Activated CD4-positive, alpha-beta T cell treated with anti-CD3 and anti-CD28 coated beads, Interleukin-2, amount 50 U/mL, for 1 hour (primary cell): Measurements from ENCODE around the gene ITPRIP.
A peak's percentile ranks its signal among the peaks of the same experiment; 100 is the strongest.

Experiments used
- DNase-seq: peaks from one replicate; pipeline ENCODE4 v3.0.0-alpha.2; 2020

The ITPRIP gene

DNA sequence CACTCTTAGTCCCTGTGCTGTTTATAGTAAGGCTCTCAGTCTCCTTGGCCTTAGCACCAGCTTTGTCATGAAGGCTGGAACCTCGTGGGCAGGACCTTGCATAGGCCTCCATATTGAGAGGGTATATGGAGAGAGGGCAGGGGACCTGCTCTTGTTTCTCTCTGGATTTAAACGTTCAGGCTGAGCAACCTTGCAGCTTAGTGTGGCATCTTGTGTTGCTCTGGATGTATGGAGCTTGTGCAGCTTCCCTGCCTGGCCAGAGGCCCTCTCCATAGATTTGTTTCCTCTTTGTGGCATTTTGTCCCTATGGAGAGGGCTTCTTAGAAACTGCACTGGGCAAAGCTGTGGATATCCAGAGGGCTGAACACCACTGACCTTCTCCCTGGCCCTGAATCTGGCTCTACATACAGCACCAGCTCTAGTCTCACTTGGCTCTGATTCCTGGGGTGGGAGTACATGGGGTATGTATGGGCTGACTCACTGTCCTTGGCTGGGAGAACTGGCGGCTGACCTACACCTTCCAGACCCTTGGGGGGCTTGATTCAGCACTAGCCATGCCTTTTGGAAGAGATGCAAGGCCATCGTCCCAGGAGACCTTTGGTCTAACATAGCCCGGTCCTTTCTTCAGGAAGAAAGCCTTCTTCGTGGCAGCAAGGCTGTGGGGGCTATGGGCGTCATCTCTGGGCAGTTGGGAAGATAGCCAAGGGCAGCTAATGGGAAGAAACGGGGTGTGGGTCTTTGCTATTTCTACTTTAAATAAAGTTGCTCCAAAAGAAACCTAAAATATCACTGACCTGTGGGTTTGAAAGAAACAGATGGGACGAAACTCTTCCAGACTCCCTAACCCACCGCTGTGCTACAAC, 30.5 kb downstream of the ITPRIP start:
- no peak for DNase-seq

DNA sequence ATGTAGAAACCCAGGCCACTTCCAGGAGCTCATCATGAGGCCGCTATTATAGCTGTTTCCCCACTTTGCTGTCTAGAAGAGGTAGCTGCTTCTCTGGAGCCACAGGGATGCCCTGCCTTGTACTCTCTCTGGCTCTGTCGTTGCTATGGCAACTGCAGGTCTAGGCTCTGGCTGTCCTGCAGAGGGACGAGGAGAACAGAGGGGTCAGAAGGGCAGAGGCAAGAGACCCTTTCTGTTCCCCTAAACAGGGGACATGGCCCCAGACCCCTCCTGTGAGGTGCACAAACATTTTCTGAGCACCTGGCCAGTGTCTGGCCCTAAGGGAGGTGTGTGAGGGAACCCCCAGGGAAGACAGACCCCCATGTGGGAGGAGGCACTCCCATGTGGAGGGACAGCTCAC, 31.4 kb downstream of the ITPRIP start:
- no peak for DNase-seq

DNA sequence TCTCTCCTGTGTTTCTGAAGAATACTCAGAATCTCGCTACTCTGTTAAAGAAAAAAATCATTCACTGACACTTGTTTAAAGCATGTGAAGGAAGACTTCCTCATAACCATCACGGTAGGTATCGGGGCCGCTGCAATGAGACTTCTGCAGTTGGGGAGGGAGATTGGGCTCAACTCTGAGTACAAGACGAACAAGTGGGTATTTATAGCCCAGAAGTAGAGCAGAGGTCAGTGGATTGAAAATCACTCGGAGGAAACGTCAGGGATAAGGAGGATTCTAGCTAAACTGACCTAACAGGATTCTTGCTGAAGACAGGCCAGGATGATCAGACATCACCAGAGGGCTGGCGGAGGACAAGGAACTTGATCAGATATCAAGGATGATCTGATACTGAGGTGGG, 33.3 kb downstream of the ITPRIP start:
- no peak for DNase-seq

DNA sequence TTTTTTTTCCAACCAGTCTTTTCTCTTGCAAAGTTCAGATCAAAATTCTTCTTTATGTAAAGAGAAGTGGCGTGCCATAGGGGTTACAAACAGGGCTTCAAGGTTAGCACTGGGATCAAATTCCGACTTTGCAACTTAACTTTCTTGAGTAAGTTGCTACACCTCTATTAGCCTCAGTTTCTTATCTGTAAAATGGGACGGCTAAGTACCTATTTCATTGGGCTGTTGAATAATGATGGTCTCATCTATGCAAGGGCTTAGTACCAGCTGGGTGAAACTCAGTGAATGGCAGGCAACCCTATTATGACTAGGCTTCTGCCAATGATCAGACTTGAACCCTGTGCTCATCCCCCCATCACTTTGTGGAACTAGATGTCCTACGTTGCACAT, 33.9 kb downstream of the ITPRIP start:
- DNase-seq = no peak

DNA sequence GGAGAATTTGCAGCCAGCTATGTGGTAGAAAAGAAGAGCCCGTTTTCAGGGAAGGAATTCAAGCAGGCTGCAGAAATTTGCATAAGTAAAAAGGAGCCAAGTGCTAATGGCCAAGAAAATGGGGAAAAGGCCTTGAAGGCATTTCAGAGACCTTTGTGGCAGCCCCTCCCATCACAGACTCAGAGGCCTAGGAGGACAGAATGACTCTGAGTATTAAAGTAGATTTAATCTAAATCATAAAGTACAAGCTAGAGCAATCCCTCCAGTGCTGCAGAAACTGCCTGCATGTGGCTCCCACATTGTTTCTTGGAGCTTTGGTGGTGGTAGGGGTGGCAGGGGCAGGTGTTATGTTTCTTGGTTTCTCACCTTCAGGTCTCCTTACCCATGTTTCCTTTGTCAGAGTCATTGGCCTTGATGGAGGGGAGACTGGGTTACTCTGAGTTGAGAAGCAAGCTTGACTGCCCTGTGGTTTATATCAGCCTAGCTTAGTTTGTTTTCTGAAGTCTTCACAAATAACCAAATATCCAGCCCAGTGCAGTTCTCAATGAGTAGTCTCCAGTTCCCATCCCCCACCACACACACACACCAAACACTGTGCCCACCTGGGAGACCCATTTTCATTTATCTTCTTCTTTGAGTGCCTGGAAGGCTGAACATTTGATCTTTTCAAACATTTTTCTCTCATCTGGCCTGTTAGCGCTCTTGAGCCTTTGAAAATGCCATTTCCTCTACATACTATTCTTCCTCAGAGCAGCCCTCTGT, 34.5 kb downstream of the ITPRIP start:
- no peak for DNase-seq

DNA sequence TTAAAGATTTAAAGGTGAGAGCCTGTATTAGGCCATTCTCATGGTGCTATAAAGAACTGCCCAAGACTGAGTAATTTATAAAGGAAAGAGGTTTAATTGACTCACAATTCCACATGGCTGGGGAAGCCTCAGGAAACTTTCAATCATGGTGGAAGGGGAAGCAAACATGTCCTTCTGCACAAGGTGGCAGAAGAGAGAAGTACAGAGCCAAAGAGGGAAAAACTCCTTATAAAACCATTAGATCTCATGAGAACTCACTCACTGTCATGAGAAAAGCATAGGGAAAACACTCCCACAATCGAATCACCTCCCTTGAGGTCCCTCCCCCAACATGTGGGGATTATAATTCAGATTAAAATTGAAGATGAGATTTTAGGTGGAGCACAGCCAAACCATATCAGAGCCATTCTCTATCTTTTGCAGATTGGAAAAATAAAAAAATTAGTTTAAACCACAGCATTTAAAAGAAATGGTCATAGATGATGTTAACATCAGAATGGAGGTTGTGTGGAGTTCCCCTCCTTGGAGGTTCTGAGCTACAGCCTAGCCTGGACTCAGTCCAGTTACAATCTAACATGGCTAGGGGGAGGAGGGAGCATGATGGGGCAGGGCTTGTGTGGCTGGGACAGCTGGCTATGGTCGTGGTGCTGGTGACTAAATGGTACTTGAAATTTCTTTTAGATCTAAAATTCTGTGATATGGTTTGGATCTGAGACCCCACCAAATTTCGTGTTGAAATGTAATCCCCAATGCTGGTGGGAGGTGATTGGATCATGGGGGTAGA, 36.2 kb downstream of the ITPRIP start:
- DNase-seq = no peak

DNA sequence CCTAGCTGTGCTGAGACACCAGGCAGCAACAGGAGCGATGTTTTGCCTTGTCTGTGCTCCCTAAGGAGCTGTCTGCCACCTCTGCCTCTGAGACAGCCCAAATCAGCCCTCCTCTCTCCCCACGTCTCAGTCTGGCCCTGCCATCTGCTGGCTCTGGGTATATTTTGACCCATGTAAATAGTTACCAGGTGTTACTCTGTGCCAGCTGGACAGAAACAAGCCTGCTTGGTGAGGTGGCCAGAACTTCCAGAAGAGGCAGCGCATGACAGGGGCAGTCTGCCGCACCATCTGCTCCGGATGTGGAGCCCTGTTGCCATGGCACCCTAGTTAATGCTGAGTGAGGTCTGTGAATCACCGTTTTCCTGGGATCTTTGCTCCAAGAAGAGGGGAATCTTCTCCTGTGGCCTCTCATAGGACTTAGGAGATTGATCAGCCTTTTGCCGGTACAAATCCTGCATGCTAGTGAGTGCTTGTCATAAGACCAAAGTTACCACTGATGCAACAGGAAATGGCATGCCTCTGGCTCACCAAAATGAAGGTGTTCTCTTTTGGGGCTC, 37.5 kb downstream of the ITPRIP start:
- DNase-seq = no peak

DNA sequence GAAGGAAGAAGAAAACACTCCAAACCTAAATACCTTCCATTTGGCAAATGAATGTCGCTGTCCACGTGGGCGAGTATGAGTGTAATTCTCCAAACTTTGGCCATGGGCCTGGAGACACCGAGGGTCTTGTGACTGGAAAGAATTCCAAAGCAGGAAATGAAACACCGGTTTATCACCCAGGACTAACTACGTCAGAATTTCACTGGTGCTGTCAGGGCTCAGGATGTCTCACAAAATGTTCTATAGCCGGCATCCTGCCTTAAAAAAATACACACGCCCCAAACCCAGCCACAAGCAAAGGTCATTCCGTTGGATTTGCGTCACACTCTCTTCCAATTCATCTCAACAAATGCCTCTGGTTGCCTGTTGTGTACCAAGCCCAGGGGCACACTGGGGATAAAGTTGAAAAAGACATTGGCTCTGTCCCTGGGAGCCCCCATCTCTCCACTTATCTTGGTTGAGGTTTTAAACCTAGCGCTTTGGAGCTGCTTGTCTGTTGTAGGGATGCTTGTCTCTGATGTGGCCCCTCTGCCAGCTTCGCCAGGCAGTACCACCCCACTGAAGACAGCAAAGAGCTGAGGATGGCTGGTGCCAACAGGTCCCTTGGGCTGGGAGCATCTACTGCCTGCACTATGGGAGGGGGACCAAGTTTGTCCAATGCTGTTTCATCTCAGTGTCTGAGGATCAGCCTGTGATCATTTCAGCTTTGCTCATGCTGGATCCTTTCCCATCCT, 38.1 kb downstream of the ITPRIP start:
- no peak for DNase-seq

DNA sequence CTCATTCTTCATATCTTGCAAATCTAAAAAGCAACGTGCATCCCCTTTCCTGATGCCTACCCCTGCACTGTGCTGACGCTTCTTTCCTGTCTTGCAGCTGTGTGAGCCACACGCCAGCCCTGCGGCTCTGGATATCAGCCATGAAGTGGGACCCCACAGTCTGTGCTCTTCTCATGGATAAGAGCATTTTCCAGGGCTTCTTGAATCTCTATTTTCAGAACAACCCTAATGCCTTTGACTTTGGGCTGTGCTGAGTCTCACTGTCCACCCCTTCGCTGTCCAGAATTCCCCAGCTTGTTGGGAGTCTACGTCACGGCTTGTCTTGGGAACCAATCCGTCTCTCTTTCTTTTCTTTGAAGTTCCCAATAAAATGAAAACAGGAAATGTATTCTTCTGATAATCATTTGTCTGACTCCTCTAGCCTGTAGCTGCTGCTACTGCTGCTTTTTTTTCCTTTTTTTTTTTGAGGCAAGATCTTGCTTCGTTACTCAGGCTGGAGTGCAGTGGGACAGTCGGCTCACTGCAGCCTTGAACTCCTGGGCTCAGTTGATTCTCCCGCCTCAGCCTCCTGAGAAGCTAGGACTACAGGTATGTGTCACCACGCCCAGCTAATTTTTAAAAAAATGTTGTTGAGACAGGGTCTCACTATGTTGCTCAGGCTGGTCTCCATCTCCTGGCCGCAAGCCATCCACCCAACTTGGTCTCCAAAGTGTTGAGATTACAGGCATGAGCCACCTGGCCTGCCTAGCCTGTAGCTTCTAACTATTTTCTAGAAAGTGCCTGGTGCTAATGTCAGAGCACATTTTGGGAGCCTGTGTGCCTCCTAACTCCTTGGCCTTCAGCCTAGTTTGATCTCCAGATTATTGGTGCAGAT, 39.0 kb downstream of the ITPRIP start:
- DNase-seq = no peak

DNA sequence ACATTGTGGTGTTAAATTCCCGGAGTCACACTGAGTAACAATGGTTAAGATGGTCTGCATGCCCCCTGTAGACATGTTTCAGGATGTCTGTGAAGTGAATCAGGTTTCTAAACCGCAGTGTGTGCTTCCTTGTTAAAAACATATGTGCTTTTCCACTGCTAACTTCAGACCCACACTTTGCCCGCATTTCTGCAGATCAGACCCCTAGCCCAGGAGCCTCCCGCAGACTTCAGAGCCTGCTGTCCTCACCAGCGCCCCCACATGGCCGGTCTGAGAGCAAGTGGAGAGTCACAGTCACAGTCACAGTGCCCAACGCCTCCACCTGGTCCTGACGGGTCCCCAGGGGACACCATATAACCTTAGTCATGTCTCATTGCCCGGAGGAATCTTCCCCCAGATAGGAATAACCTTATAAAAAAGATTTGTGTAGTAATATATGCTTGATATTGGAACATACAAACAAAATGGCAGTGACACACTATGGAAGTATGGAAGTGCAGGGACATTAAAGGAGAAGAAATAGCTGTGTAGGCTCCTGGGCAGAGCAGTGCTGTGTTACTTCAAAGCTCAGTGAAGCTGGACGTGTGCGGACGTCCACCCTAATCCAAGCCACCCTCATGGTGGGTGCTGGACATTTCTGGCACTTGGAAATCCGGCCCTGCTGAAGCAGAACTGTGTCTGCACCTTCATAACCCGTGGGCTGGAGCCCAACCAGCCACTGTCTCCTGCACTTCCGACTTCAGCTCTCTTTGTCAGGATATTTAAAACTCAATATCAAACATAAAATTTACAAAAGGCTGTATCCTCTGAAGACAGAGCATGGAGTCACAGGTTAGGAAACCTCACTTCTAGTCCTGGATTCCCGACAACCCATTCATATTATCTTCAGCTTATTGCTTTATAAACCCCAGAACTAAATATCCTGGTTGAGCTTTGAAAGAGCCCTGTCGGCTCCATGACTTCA, 40.3 kb downstream of the ITPRIP start:
- peak; percentile 29 for DNase-seq

DNA sequence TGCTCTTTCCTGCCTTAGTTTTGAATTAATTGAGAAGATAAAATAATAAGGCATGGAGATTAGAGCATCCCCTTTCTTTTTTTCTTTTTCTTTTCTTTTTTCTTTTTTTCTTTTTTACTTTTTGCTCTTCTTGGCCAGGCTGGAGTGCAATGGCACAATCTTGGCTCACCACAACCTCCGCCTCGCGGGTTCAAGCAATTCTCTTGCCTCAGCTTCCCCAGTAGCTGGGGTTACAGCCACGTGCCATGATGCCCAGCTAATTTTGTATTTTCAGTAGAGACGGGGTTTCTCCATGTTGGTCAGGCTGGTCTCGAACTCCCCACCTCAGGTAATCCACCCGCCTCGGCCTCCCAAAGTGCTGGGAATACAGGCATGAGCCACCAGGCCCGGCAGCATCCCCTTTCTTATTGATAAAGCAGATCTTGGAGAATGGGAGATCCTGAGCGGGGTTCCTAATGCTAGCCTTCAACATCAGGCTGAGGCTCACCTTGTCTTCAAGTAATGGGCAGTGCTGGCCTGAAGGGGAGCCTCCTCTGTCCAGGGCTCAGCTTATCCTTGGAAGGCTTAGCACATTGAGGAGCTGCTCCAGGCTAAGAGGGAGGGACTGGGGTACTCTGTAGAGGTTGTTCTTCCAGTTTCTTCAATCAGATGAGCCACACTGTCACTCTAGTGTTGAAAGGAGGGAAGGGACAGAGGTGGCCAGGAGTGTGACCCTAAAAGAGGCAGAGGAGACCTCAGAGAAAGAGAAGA, 41.4 kb downstream of the ITPRIP start:
- no peak for DNase-seq

DNA sequence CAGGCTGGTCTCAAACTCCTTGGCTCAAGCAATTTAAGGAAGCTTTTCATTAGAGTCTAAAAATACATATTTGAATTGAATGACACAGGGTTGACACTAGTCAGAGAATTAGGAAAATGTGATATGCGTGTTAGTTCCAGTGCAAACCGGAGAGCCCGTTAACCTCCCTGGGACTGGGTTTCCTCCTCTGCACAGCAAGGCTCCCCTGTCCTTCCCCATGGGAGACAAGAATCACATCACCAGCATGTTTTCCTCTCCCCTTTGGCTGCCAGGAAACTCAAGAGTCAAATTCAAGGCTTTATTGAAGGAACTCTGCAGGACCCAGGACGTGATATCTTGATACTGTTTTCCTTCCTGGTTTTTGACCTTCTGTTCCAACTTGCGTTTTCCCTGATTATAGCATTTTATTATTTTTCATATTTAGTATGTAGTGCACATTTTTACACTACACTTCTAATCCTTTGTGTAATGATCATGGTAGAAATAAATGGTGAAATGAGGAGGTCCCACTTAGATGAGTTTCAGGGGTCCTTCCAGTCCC, 44.4 kb downstream of the ITPRIP start:
- no peak for DNase-seq

DNA sequence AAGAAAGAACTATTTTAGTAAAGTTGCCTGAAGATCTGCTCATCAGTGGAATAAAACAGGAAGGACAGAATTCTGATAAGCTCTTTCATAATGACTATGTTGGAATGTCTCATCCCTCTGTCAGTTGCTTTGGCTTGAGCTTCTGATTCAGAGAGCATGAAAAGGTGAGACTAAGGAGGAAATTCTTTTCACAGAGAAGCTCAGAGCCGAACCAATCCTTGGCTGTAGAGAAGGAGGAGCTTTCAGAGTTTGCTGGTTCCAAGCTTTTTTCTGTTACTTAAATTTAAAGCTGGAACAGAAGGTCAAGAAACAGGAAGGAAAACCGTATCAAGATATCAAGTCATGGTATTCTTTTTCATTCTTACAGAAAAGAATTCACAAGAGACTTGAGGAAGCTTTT, 45.3 kb downstream of the ITPRIP start:
- no peak for DNase-seq

DNA sequence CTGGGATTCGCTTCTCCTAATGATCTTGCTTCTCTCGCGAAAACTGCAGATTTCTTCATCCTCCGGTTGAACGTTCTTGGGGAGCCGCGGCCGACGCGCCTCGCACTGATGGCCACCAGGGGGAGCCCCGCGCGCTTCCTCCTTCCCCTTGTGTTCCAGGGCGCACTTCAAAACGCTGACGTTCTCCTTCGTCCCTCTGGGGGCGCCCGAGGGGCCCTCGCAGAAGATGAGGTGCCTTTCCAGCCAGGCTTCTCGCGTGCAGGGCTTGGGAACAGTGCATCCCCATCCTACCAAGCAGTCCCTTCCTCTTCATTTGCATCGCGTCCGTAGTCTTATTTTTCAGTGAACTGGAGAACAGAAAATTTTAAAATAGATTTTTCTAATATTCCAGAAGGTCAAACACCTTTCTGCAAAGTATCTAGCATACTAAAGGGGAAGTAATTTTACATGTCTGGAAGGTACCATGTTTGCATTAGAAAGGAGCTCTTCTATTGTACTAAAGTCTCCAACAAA, 46.8 kb downstream of the ITPRIP start:
- peak; percentile 89 for DNase-seq

DNA sequence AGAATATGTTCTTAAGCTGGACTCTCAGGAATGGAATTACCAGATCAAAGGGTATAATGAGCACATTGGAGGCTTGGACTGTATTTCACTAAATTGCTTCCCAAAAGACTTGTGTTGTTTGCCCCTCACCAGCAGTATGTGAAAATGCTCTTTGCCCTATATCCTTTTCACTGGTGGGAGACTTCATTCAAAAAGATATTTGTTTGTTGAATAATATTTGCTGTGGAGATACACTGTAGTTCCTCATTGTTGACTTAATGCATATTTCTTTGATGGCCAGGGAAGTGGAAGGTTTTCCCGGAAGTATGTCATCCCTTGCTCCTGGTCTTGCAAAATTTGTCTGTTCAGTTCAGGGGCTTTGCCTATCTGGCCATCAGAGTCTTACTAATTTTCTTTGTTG, 49.9 kb downstream of the ITPRIP start:
- DNase-seq = no peak

DNA sequence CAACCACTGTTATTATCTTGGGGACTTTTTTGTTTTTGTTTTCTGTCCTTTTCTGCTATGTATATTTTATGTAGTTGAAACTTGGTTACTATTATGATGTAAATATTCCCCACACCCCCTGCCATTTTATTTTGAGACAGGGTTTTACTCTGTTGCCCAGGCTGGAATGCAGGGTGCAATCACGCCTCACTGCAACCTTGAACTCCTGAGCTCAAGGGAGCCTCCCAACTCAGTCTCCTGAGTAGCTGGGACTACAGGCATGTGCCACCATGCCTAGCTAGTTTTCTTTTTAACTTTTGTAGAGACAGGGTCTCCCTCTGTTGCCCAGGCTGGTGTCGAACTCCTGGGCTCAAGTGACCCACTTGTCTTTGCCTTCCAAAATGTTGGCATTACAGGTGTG, 51.3 kb downstream of the ITPRIP start:
- no peak for DNase-seq

DNA sequence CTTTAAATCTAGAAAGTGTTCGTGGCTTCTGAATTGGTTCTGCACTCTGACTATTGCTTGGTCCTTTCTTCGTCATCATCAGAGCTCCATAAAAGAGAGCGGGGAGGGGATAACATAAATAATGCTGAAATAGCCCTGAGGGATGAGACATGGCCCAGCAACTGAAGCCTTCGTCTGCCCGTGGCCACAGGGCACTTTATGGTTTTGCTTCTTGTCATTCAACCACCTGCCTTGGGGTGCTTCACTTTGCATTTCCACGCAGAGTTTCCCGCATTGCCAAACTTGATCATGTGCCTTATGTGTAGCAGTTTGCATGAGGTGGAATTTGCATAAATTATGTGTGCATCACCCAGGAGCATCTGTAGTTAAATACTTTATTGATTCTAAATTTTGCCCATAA, 53.4 kb downstream of the ITPRIP start:
- no peak for DNase-seq

DNA sequence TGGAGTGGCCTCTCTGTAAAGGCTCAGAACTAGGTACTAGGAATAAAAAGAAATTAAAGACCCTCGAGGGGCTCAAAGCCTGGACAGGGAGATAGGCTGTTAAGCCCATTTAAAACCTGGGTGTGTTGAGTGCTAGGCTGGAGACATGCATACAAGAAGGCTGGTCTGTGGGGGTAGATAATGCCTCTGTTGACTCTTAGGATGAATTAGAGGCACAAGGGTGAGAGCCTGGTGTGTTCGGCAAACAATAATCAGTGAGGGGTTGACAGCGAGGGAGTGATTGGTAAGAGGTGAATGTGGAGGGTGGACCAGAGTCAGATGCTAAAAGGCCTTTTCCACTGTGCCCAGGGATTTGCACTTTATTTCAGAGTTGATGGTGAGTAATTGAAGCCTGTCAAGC, 56.6 kb downstream of the ITPRIP start:
- no peak for DNase-seq
